ENCODE measurements around the gene DQX1.
"Not testable (repeated sequence)": the region's sequence is repeated elsewhere in the genome, so short reads cannot be mapped to it uniquely, and the experiment has no call there.

DNA sequence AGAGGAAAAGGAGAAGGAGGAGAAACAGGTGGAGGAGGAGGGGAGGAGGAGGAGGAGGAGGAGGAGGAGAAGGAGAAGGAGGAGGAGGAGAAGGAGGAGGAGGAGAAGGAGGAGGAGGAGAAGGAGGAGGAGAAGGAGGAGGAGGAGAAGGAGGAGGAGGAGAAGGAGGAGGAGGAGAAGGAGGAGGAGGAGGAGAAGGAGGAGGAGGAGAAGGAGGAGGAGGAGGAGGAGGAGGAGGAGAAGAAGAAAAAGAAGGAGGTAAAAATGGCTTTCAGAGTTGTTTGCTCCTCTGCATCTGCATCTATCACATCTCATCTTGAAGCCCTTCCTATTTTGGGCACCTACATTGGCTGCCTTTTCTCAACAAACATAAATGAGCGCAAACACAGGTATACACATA is 35.0 kb upstream of the DQX1 start:
- TF ChIP-seq, protein P1, sequence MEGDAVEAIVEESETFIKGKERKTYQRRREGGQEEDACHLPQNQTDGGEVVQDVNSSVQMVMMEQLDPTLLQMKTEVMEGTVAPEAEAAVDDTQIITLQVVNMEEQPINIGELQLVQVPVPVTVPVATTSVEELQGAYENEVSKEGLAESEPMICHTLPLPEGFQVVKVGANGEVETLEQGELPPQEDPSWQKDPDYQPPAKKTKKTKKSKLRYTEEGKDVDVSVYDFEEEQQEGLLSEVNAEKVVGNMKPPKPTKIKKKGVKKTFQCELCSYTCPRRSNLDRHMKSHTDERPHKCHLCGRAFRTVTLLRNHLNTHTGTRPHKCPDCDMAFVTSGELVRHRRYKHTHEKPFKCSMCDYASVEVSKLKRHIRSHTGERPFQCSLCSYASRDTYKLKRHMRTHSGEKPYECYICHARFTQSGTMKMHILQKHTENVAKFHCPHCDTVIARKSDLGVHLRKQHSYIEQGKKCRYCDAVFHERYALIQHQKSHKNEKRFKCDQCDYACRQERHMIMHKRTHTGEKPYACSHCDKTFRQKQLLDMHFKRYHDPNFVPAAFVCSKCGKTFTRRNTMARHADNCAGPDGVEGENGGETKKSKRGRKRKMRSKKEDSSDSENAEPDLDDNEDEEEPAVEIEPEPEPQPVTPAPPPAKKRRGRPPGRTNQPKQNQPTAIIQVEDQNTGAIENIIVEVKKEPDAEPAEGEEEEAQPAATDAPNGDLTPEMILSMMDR (IDR thresholded peaks at IDR 0.05) = not testable (repeated sequence)
- TF ChIP-seq POLR2AphosphoS5, POLR2A, EP300 (IDR thresholded peaks at IDR 0.05): not testable (repeated sequence)

Data from suprapubic skin (tissue), 4 donors.